Measurements from ENCODE around the gene SLC4A1. TPM values are rescaled to one million over a fixed set of nuclear protein-coding genes. Genes with fewer than 3 reads are reported as not detected.

SLC4A1 gene
- total and polyA plus RNA-seq, 11 donors = 0.03 to 3.3 (median 0.50) TPM; not detected in 2

DNA sequence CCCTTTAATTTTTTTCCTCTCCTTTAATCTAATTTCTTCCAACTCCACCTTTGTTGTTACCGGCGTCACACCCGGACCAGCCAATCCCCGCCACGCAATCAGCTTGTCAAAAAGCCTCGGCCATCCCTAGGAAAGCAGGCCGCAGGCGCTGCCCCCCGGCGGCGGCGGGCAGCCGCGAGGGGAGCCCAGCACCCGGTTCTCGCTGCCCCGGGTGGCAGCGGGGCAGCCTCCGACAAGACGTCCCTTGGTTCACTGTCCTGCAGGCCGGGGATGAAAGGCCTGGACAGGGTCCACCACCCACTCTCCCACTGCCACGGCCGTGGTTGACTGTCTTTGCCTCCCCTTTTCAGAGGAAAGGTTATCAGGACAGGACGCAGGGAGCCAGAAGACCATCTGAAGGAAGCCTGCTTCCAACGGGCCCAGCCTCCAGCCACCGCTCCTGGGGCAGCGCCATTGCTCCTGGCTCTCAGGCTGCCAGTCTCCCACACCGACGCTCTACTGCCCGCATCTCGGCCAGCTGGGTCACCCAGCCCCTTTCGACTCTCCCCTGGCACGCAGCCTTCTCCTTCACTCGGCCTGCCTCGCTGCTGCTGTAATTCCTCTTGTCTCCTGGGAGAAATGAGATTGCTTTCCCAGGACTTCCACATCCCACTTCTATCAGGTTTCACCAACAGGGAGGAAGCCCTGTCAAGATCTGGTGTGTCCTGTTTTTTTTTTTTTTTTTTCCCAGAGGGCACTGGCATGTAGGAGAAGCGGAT is 45.6 kb downstream of the SLC4A1 start:
- Histone ChIP-seq H3K4me3 (peak overlapping the region; percentile 76 to 100 (median 96)), H3K9me3 (no peaks in the 10 kb centered on the region), H3K27me3 (no peaks in the 10 kb centered on the region), H3K4me1 (peaks cover 4 to 35% (median 28%) of the 10 kb centered on the region in 12 donors), H3K27ac (peak overlapping the region; percentile 97 to 100 (median 100)), H3K36me3 (peaks cover 0 to under 1% (median 0%) of the 10 kb centered on the region in 9 donors)
- TF ChIP-seq, protein P1, sequence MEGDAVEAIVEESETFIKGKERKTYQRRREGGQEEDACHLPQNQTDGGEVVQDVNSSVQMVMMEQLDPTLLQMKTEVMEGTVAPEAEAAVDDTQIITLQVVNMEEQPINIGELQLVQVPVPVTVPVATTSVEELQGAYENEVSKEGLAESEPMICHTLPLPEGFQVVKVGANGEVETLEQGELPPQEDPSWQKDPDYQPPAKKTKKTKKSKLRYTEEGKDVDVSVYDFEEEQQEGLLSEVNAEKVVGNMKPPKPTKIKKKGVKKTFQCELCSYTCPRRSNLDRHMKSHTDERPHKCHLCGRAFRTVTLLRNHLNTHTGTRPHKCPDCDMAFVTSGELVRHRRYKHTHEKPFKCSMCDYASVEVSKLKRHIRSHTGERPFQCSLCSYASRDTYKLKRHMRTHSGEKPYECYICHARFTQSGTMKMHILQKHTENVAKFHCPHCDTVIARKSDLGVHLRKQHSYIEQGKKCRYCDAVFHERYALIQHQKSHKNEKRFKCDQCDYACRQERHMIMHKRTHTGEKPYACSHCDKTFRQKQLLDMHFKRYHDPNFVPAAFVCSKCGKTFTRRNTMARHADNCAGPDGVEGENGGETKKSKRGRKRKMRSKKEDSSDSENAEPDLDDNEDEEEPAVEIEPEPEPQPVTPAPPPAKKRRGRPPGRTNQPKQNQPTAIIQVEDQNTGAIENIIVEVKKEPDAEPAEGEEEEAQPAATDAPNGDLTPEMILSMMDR (IDR thresholded peaks at IDR 0.05) = peak in 8 of 12 donors; percentile 3 to 56 (median 28)
- TF ChIP-seq POLR2A (IDR thresholded peaks at IDR 0.05) = peak; percentile 33 to 87
- ATAC-seq = peak; percentile 35 to 65 (median 44)
- 1 to 3% (median 1%) methylated on average over 33 to 36 of the region's 36 CpGs for WGBS, 4 donors
- DNase-seq = peak; percentile 87 to 89 (median 87)
- intact Hi-C loops (cut with DNase I) = loop anchor here in 7 of 10 donors (1.0 to 10.0 kb wide), 4 partner anchors 53 to 104 kb away; partner anchors contain the start of gene RUNDC3A (in 1 of the 7)

DNA sequence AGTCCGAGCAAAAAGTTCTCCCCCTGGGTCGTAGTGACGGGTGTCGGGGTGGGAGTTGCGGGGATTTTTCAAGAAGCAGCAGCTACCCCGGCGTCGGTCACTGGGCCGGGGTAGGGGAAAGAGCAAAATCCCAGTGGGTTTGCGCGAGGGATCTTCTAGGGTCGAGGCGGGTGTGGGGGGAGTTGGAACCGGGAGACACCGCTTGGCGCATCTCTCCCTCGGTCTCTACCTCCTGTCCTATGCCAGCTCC is 46.1 kb downstream of the SLC4A1 start:
- H3K27ac ChIP-seq = peak overlapping the region; percentile 97 to 100 (median 100)
- ATAC-seq (no peak), DNase-seq (peak in 2 of 5 donors; percentile 51 to 54)
- no peaks in the 10 kb centered on the region for H3K27me3 ChIP-seq
- no peaks in the 10 kb centered on the region for H3K9me3 ChIP-seq
- H3K4me1 ChIP-seq = peaks cover 4 to 40% (median 34%) of the 10 kb centered on the region in 12 donors
- 0 to 1% (median 1%) methylated on average over 17 of the region's 17 CpGs for WGBS, 4 donors
- H3K4me3 ChIP-seq = peak overlapping the region; percentile 76 to 100 (median 96)
- intact Hi-C loops (cut with DNase I) = loop anchor here in 8 of 10 donors (1.0 to 10.0 kb wide), 4 partner anchors 53 to 105 kb away; partner anchors contain the start of gene RUNDC3A (in 1 of the 8)
- peaks cover 0 to 5% (median 2%) of the 10 kb centered on the region in 9 donors for H3K36me3 ChIP-seq
- TF ChIP-seq POLR2A (IDR thresholded peaks at IDR 0.05) = no peak
- TF ChIP-seq, protein P1 (IDR thresholded peaks at IDR 0.05) = no peak

DNA sequence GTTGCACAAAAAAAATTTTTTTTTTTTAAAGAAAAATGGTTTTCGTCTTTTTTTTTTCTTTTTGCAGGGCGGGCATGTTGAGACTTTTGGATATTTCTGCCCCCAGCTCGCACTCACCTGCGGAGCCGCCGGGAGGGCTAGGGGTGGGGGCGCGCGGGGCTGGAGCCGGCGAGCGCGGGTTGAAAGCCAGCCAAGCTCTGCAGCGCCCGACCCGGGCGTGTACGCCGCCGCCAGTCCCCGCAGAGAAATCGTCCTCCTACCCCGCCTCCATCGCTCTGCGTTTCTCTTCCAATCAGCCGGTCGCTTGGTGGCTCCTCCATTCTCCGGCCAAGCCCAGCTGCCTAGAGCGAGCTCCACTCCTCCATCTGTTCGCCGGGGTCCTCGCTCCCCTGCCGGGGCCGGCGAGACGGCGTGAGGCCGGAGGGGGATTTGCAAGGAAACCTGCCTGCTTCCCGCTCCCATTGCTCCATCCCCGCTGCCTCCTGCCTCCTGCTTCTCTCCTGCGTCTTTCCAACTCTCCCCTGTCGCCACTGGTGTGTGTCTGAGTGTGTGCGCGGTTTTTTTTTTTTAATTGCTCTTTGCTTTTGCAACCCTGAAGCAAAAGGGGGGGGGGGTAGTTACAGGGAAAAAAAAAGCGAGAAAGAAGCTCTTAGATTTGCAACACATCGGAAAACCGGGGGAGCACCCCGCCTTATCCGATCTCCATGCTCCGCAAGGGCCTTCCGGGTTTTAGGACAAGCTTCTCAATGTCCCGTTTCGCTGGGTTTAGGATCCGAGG is 46.7 kb downstream of the SLC4A1 start:
- H3K4me1 ChIP-seq = peaks cover 4 to 45% (median 39%) of the 10 kb centered on the region in 12 donors
- no peaks in the 10 kb centered on the region for H3K9me3 ChIP-seq
- TF ChIP-seq, protein P1 (IDR thresholded peaks at IDR 0.05) = peak in 1 of 12 donors; percentile 14
- peak in 1 of 2 donors; percentile 53 for TF ChIP-seq POLR2A (IDR thresholded peaks at IDR 0.05)
- peak overlapping the region; percentile 76 to 100 (median 96) for H3K4me3 ChIP-seq
- no peaks in the 10 kb centered on the region for H3K27me3 ChIP-seq
- peaks cover under 1 to 10% (median 8%) of the 10 kb centered on the region in 9 donors for H3K36me3 ChIP-seq
- intact Hi-C loops (cut with DNase I) = loop anchor here in 7 of 10 donors (1.0 to 10.0 kb wide), 3 partner anchors 54 to 104 kb away; partner anchors contain the start of gene RUNDC3A (in 1 of the 7)
- ATAC-seq = peak; percentile 38 to 66 (median 54)
- peak overlapping the region; percentile 97 to 100 (median 100) for H3K27ac ChIP-seq
- WGBS, 4 donors = 0 to 1% (median 1%) methylated on average over 51 to 54 of the region's 54 CpGs
- peak; percentile 85 to 91 (median 89) for DNase-seq

All from heart left ventricle (tissue), 16 donors.